IPS-NIHi7 (cell line): Measurements from ENCODE around the gene STXBP5L.
"Not testable (repeated sequence)": the region's sequence is repeated elsewhere in the genome, so short reads cannot be mapped to it uniquely, and the experiment has no call there.

Source experiments
- DNase-seq: peaks from one replicate; pipeline ENCODE4 v3.0.0; 2012; ENCODE audit warnings: mixed read lengths; ENCODE audit errors: extremely low spot score

STXBP5L gene

GRCh38 chr3:120908030-120908794 is at the start of gene STXBP5L:
TSS of gene STXBP5L (plus strand) at chr3:120908205. CDS start at chr3:120909579, 1,374 bp downstream.
- peak; percentile 87 for DNase-seq

DNA sequence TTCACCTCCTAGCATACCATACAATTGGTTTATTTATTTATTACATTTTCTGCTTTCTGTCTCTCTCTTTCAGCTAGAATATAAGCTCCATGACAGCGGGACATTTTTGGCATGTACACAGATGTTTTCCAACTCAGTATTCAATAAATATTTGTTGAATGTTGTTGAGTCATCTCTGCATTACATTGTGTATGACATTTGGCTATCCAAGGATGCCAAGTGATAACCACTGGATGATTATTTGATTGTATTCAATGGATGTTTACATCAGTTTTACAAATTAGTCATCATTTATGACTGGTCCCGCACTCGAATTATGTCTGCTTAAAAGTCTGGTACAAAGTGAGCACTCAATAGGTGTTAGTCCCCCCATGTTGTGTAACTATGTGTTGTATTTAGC is 49.5 kb upstream of the STXBP5L start:
- no peak for DNase-seq

DNA sequence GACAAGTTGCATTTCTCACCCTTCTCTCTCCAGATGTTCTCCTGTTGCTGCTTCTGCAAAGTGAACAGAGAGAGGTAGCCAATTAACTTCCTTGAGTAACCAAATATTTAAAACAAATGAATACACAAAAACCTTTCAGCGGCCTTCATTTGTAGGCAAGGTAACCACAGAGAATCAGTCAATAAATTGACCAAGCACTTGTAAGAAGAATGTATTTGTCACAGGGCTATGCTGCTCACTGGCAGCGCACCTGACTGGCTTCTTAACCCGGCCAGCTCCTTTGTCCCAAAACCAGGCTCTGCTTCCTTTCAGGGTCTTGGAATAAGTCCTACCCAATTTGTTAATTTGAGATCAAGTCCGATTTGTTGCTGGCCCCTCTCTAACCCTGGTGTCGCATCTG is 43.5 kb upstream of the STXBP5L start:
- DNase-seq, result no peak

- no peak for DNase-seq
Measured at GRCh38 chr3:120875507-120875906, 32.5 kb upstream of the STXBP5L start.

- peak; percentile 20 for DNase-seq
Measured at GRCh38 chr3:120875989-120876388, 32.0 kb upstream of the STXBP5L start.

DNA sequence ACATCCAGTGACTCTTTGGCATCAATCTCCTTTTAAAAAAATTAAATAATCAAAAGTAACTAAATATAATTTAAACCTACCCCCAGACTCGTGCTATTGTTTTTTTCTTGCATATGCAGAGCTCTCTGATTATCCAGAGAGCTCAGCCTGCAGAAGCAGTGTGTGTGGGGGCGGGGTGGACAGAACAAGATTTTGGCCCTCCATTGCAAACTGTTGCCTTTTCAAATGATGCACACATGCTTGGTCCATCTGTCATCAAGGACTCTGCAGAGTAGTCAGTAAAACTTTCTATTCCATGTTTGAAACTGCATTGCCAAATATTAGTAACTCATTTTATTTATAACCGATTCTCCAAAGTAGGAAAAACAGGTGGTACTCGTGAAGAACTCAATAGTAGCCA is 28.6 kb upstream of the STXBP5L start:
- DNase-seq, result no peak

DNA sequence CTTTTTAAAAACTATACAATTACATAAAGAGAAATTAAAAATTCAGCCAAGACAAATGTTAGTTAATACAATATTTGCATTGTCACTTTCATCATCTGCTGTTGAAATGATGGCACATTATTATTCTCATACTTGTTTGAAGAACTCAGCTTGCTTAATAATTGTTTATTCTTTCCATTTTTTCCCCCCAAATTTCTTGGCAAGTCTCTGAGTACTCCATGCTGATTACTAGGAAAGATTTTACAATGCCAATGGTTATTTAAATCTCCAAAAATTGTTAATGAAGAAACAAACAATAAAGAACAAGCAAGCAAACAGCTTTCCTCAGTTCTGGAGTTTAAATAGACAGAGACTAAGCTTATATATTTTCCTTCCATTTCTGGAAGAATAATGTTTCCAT is 15.1 kb upstream of the STXBP5L start:
- no peak for DNase-seq

DNA sequence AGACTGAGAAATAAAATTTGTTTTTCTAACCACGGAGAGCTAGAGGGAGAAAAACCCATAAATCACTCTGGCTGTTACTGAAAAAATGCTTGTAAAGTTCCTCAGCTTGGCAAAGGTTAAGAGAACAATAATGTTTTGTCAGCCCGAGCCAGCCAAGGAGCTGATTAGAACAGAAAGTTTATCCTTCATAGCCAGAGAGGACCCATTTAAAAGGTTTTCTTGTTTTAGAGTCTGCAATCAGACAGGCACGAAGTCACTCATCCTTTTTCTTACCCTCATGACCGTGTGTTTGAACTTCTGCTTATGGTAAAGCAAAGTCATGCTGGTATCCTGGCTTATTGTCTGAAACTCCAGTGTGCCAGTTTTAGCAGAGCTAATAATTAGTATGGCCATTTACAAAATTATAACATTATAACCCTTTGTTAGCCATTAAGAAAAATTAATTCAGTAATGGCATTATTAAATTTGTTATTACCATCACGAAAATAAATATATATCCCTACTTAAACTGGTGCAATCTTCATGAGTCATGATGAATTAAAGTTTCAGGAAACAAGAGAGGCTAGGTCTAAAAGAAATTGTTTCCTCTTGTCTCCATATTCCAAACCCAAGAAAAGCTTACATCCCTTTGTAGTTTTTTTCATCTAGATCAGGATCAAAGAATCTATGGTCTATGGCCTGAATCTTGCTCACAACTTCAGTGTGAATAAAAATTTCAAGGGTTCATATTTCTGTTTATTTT is 13.5 kb upstream of the STXBP5L start:
- DNase-seq, result no peak

- not testable (repeated sequence) for DNase-seq
Measured at GRCh38 chr3:120901716-120902115, 6.3 kb upstream of the STXBP5L start.

DNA sequence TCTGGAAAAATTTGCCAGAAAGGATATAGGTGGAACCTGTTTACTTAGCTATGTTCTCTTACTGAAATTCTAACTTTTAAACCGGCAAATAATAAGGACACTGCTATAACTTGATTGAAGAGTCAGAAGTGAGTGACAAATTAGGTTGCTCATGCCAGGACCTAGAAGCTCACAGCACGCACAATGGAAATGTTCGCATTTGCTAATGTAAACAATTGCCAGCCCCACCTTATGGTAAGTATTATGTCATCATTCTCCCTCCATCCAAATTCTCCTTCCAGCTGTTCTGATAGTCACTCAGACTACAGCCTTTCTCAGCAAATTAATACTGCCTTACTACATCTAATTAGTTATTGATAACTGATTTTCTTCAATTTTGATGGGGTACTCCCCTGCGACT is 4.8 kb upstream of the STXBP5L start:
- DNase-seq, result no peak

DNA sequence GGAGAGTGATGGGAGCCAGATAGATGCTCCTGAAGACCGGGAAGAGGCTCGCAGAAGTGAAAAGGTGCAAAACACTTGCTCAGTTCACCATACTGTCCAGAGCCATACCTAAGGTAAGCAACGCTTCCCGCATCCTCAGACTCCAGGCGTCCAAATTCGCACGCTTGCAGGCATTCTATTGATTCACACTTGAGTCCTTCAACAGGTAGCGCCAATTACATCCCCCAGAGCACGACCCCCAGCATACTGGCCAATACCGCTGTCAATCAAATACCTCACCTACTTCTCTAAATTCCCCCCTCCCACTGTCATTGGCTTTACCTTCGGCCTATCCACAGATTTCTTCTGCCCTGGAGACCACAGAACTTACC is 361 bp upstream of the STXBP5L start:
- DNase-seq, result no peak

DNA sequence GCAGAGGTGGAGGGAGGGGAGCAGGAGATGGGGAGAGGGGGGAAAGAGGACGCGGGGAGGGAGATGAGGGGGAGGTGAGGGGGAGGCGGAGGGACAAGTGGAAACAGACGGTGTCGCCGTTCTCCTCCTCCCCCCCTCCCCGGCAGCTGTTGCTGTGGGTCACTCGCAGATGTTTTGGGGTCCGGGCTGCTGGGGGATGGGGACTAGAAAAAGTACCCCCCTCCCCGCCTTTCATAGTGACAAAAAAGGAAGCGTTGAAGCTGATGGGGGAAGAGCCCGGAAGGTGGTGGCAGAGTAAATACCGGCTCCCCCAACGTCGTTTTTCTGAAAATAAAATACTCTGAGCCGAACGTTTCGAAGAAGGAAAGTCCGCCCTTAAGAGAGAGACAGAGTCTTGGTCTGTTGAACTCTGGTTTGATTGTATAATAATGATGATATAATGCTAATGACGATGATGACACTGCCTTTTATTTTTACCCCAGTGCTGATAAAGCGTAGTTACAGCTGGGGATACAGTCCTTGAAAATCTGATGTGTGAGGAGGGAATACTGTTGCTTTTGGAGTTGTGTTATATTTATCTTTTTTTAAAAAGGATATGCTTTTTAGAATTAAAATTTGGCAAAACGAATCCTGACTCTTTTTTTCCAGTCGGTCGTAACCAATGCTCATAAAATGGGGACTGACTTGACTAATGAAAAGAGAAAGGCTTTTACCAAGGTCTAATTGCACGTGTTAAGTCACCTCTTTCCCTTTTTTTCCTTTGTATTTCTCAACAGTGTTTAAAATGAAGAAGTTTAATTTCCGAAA is 993 bp downstream of the STXBP5L start:
- no peak for DNase-seq

DNA sequence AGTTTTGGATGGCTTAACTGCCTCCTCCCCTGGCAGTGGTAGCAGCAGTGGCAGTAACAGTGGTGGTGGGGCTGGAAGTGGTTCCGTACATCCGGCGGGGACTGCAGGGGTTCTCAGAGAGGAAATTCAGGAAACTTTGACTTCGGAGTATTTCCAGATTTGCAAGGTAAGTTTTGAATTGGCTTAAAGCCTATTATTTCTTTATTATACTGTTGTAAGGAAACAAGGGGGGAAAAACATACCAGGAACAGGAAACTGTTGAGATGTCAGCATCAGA is 1.5 kb downstream of the STXBP5L start:
- no peak for DNase-seq

DNA sequence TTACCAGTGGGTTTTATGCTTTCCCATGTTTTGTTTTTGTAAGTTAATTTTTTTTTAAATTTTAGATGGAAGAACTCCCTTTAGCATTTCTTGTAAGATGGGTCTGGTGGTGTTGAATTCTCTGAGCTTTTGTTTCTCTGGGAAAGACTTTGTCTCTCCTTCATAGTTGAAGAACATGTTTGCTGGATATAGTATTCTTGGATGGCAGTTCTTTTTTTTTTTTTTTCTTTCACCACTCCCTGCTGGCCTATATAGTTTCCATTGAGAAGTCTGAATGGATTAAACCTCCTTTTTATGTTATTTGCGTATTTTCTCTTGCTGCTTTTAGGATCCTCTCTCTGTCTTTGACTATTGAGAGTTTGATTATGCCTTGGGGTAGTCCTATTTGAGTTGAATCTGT is 18.1 kb downstream of the STXBP5L start:
- DNase-seq, result no peak

GRCh38 chr3:120928991-120929390 is 21.0 kb downstream of the STXBP5L start:
- DNase-seq, result no peak

GRCh38 chr3:120931593-120931992 is 23.6 kb downstream of the STXBP5L start:
- no peak for DNase-seq

DNA sequence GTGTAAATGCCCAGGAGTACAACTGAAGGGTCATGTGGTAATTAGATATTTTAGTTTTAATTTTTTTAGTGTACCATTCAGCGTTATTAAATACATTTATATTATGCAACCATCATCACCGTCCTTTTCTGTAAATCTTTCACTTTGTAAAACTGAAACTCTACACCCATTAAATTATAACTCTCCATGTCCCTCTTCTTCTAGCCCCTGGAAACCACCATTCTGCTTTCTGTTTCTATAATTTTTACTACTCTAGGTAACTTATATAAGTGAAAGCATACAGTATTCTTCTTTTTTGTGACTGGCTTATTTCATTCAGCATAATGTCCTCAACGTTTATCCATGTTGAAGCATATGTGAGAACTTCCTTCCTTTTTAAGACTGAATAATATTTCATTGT is 48.1 kb downstream of the STXBP5L start:
- DNase-seq, result no peak

GRCh38 chr3:120982608-120983320 is 74.8 kb downstream of the STXBP5L start:
- DNase-seq, result peak; percentile 8

DNA sequence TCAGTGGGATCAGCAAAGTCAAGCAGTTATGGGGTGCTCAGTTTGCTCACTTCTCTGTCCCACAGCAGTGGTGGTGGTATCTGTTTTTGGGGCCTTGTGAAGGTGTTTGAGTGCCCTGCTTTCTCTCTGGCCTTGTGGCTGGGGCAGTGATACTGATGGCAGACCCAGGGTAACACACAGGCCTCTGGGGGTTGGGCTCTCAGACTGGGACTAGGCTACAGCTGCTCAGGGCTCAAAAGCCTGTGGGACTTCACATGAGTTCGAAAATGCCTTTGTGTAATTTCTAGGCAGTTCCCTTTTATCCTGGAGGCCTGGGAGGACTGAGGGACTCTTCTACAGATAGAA is 75.3 kb downstream of the STXBP5L start:
- DNase-seq, result peak; percentile 10

GRCh38 chr3:120983841-120984240 is 75.8 kb downstream of the STXBP5L start:
- DNase-seq, result peak; percentile 44

DNA sequence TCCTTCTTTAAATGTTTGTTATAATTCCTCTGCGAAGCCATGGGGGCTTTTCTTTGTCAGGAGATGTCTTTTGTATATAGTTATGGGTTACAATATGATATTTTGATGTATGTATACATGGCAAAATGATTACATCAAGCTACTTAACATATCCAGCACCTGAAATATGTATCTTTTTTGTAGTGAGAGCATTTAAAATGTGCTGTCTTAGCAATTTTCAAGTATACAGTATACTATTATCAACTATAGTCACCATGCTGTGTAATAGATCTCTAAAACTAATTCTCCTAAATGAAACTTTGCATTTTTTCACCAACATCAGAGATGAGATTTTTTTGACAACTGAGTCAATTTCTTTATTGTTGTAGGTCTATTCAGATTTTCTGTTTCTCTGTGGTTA is 77.2 kb downstream of the STXBP5L start:
- DNase-seq, result no peak

GRCh38 chr3:120988994-120989393 is 81.0 kb downstream of the STXBP5L start:
- no peak for DNase-seq
